Colonic mucosa (tissue), 4 donors: ENCODE data around the gene KRT13. TPM values are rescaled to one million over a fixed set of nuclear protein-coding genes. Genes with fewer than 3 reads are reported as not detected.

ENCODE experiments used
- DNase-seq: peaks from one replicate; pipeline ENCODE4 v3.0.0-alpha.2; 2020
- H3K27ac ChIP-seq: fragments of 200-600 bp; one replicate; pipeline ENCODE4 v1.8.0; 2021
- H3K27me3 ChIP-seq: fragments of 200-600 bp; one replicate; pipeline ENCODE4 v1.8.0; 2021
- H3K36me3 ChIP-seq: fragments of 200-600 bp; one replicate; pipeline ENCODE4 v1.8.0; 2021
- H3K4me1 ChIP-seq: fragments of 200-600 bp; one replicate; pipeline ENCODE4 v1.8.0; 2021; ENCODE audit warnings: mild to moderate bottlenecking
- H3K4me3 ChIP-seq: fragments of 200-600 bp; one replicate; pipeline ENCODE4 v1.8.0; 2021
- H3K9ac ChIP-seq, 2 donors: one replicate each; pipeline ENCODE4 v1.7.0; 2013; ENCODE audit warnings: control low read depth in 2 of 2, low read depth in 2 of 2, low read length in 2 of 2
- H3K9me3 ChIP-seq: fragments of 200-600 bp; one replicate; pipeline ENCODE4 v1.8.0; 2021
- CTCF ChIP-seq: fragments of 200-600 bp; IDR thresholded peaks from one replicate; pipeline ENCODE4 v1.8.0; 2022; ENCODE audit warnings: antibody characterized with exemption, mild to moderate bottlenecking
- intact Hi-C: fragments of 100-400 bp; cut with DNase I; formaldehyde crosslinking; loops from one replicate; pipeline ENCODE4 v1.14.1; 2022
- total RNA-seq, 2 donors: library from RNA; stranded (reverse); fragmentation: NEBNext Ultra II Directional in 1 of 2; extraction: Animal tissue kit (Norgen Biotek cat#: 25700) in 1 of 2; gene quantifications; one replicate each; pipeline ENCODE4 v1.2.1, GENCODE V29; 2021
- donor health status: healthy.
- donor health status: DM: no; HTN: no; CAD: no.
- donor health status: DM: no; HTN: no; CAD: no.

KRT13 gene
- total RNA-seq, 2 donors from 2014 or later, result 0.25 TPM; not detected in 1

DNA sequence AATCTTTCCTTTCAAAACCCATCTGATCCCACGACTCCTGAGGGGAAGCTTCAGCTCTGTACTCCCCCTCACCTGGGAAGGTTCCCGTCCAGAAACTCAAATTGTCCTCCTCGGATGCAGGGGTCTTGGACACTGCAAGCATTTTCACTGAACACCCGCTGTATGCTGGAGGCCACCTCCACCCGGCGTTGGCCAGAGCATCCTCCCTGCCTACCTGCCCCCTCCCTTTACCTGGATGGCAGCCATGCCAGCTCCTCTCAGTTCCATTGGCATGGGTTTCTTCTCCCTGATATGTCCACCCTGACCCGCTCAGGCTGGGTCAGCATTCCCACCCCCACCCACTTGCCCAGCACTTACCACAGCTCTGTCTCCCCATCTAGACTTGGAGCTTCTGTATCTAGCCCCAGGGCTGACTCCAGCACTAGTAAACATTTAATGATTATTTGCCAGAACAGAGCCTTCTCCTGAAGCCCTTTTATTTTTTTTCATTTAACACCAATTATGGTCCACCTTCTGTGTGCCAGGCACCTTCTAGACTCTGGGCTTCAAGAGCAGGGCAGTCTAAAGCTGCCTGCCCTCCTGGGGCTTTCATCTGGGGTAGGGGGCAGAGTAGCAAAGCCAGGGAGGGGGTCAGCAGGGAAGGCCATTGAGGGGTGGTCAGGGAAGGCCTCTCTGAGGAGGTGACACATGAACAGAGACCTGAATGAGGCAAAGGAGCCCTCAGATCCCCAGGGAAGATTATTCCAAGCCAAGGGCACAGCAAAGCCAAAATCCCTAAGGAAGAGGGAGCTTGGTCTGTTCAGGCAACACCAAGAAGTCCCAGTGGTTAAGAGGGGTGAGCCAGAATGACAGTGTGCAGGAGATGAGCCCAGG lies 31.6 kb upstream of the KRT13 start:
- H3K27ac ChIP-seq, result no peak overlapping the region
- H3K4me3 ChIP-seq, result no peak overlapping the region
- intact Hi-C loops, result no loop called here
- no peaks in the 10 kb centered on the region for H3K9me3 ChIP-seq
- peaks cover 4% of the 10 kb centered on the region for H3K4me1 ChIP-seq
- no peak overlapping the region for H3K9ac ChIP-seq
- TF ChIP-seq CTCF, result no peak
- no peaks in the 10 kb centered on the region for H3K27me3 ChIP-seq
- DNase-seq, result no peak
- H3K36me3 ChIP-seq, result no peaks in the 10 kb centered on the region

DNA sequence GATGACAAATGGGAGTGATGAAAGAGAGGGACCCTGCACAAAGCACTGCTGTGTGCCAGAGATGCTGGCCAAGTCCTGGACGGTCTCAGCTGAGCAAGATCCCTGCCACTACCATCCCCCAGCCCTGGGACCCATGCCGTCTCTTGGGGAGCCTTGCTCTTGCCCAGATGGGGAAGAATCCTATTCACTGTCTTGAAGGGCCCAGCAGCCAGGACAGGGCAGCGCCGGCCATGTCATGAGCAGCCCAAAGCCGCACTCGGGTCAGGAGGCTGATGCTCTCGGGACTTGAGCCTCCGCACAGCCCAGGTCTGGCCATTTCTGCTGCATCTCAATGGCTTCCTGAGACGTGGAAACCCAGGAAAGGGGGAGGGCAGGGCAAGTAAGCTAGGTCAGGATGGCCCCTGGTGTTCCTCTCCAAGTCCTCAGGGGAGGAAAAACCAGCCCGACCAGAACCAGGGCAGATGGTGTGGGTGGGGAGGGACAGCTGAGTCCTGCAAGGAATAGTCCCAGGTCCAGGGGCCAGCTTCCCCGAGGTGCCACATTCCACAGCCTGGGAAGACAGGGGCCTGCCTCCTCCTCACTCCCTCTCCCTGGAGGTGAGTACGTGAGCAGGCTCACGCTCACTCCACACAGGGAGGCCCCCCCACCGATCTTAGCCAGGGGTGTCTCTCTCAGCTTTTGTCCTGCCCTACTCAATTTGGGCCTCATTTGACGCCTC lies 30.5 kb upstream of the KRT13 start:
- peaks cover 4% of the 10 kb centered on the region for H3K4me1 ChIP-seq
- no peaks in the 10 kb centered on the region for H3K27me3 ChIP-seq
- H3K9me3 ChIP-seq, result no peaks in the 10 kb centered on the region
- H3K36me3 ChIP-seq, result no peaks in the 10 kb centered on the region
- DNase-seq, result peak; percentile 69
- H3K4me3 ChIP-seq, result no peak overlapping the region
- intact Hi-C loops, result no loop called here
- TF ChIP-seq CTCF, result no peak
- no peak overlapping the region for H3K27ac ChIP-seq
- H3K9ac ChIP-seq, result no peak overlapping the region

DNA sequence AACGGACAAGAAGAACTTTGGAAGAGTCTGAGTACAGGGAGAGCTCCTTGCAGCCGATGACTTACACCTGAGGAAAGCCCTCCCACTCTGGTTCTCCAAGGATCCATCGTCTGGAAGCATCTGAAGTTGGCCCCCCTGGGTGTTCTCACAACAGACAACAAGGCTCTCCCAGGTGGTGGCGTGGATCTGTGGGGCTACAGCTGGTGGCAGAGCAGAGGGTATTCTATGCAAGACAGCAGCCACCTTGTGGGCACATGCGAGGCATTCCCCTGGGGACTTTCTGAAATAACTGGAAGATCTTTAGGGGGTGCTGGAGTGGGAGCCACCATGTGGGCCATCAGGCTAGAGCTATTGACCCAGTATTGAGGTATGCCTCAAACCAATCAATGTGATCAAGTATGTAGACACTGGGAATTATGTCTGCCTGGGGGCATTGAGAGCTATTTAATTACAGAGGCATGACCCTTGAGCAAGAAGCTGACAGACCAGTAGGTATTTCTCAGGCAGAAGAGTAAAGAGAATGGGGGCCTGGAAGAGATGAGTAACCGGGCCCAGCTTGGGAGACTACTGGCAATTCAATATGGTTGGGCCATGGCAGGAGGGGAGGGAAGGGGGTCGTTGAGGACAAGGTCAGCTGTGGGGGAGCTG lies 29.6 kb upstream of the KRT13 start:
- H3K4me1 ChIP-seq, result peaks cover 4% of the 10 kb centered on the region
- TF ChIP-seq CTCF, result no peak

DNA sequence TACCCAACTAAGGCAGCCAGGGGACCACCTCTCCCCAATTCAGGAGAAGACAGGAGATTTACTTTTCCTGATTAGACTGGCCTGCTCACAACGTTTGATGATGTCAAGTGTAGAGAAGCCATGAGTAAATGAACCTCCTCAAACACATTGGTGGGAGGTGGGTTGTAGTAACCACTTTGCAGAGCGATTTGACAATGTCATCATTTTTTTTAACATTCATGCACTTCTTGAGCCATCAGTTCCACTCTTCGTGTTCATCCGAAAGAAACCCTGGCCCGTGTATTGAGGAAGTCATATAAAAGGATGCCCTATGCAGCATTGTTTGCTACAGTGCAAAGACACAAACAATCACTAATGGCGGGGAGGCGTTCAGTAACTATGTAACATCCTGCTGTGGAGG lies 28.2 kb upstream of the KRT13 start:
- no peak for TF ChIP-seq CTCF
- intact Hi-C loops, result no loop called here
- Histone ChIP-seq H3K36me3 (no peaks in the 10 kb centered on the region), H3K9me3 (no peaks in the 10 kb centered on the region), H3K4me1 (peaks cover 4% of the 10 kb centered on the region), H3K9ac (no peak overlapping the region), H3K27me3 (peaks cover under 1% of the 10 kb centered on the region), H3K4me3 (no peak overlapping the region), H3K27ac (no peak overlapping the region)
- no peak for DNase-seq

More for the DNA sequence above, 29.6 kb upstream of the KRT13 start:
- intact Hi-C loops, result no loop called here
- H3K27me3 ChIP-seq, result no peaks in the 10 kb centered on the region
- no peaks in the 10 kb centered on the region for H3K9me3 ChIP-seq
- H3K27ac ChIP-seq, result no peak overlapping the region
- H3K36me3 ChIP-seq, result no peaks in the 10 kb centered on the region
- no peak overlapping the region for H3K4me3 ChIP-seq
- no peak for DNase-seq
- H3K9ac ChIP-seq, result no peak overlapping the region

DNA sequence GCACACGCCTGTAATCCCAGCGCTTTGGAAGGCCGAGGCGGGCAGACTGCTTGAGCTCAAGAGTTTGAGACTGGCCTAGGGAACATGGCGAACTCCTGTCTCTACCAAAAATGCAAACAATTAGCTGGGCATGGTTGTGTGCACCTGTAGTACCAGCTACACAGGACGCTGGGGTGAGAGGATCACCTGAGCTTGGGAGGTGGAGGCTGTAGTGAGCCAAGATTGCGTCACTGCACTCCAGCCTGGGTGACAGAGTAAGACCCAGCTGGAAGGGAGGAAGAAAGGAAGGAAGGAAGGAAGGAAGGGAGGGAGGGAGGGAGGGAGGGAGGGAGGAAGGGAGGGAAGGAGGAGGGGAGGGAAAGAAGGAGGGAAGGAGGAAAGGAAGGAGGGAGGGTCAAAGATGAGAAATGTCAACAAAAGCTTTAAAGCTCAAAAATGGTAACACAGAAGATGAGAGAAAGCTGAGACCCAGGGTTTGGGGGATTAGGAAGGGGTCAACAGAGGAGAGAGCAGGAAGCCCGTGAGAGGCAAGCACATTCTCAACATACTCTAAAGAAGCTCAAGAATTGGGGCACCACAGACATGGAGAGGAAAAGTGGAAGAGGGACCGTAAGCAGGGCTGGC lies 27.6 kb upstream of the KRT13 start:
- H3K4me1 ChIP-seq, result peaks cover 4% of the 10 kb centered on the region
- intact Hi-C loops, result no loop called here
- no peak overlapping the region for H3K9ac ChIP-seq
- H3K9me3 ChIP-seq, result no peaks in the 10 kb centered on the region
- no peak for TF ChIP-seq CTCF
- no peak overlapping the region for H3K4me3 ChIP-seq
- no peak for DNase-seq
- no peak overlapping the region for H3K27ac ChIP-seq
- H3K36me3 ChIP-seq, result no peaks in the 10 kb centered on the region
- peaks cover 6% of the 10 kb centered on the region for H3K27me3 ChIP-seq
